ENCODE measurements around the gene ARRDC1. TPM values are rescaled to one million over a fixed set of nuclear protein-coding genes. Genes with fewer than 3 reads are reported as not detected.
"Not testable (repeated sequence)": the region's sequence is repeated elsewhere in the genome, so short reads cannot be mapped to it uniquely, and the experiment has no call there.

Gene ARRDC1
- total RNA-seq, 1 donor from 2014 or later = 73.1 TPM

- no peaks in the 10 kb centered on the region for H3K9me3 Mint-ChIP-seq
- H3K4me1 Mint-ChIP-seq (ENCODE audit: low read depth) = peaks cover 6% of the 10 kb centered on the region
- intact Hi-C loops (cut with micrococcal nuclease) = loop anchor here (1.0 to 5.0 kb wide), 2 partner anchors 16 to 52 kb away; partner anchors contain the start of gene ARRDC1
- peaks cover 38% of the 10 kb centered on the region for H3K36me3 Mint-ChIP-seq (ENCODE audit: low read depth)
- no peaks in the 10 kb centered on the region for H3K27me3 Mint-ChIP-seq (ENCODE audit: low read depth)
- DNase-seq (ENCODE audit: low spot score) = no peak
- peak overlapping the region; percentile 71 for H3K27ac Mint-ChIP-seq
- peak overlapping the region; percentile 87 for H3K4me3 Mint-ChIP-seq (ENCODE audit: low read depth)
Measured at GRCh38 chr9:137589441-137590122, 15.9 kb upstream of the ARRDC1 start.

GRCh38 chr9:137590123-137590468, 15.4 kb upstream of the ARRDC1 start:
- H3K36me3 Mint-ChIP-seq (ENCODE audit: low read depth) = peaks cover 36% of the 10 kb centered on the region
- intact Hi-C loops (cut with micrococcal nuclease) = loop anchor here (1.0 kb wide), 1 partner anchor 15 kb away; the partner anchor contains the start of gene ARRDC1
- H3K4me1 Mint-ChIP-seq (ENCODE audit: low read depth) = peaks cover 6% of the 10 kb centered on the region
- H3K27ac Mint-ChIP-seq = no peak overlapping the region
- no peak overlapping the region for H3K4me3 Mint-ChIP-seq (ENCODE audit: low read depth)
- no peaks in the 10 kb centered on the region for H3K27me3 Mint-ChIP-seq (ENCODE audit: low read depth)
- no peak for DNase-seq (ENCODE audit: low spot score)
- no peaks in the 10 kb centered on the region for H3K9me3 Mint-ChIP-seq

GRCh38 chr9:137590469-137591383, 14.8 kb upstream of the ARRDC1 start, which contains the start of gene ZMYND19:
TSS of gene ZMYND19 (minus strand) at chr9:137590512. CDS start at chr9:137590263, 249 bp downstream.
- Mint-ChIP-seq H3K36me3 (ENCODE audit: low read depth) (peaks cover 36% of the 10 kb centered on the region), H3K27ac (peak within 1 kb of the TSS; percentile 95), H3K9me3 (no peaks in the 10 kb centered on the region), H3K4me3 (ENCODE audit: low read depth) (peak within 1 kb of the TSS; percentile 99), H3K4me1 (ENCODE audit: low read depth) (peaks cover 6% of the 10 kb centered on the region), H3K27me3 (ENCODE audit: low read depth) (no peaks in the 10 kb centered on the region)
- DNase-seq (ENCODE audit: low spot score) = peak; percentile 87
- intact Hi-C loops (cut with micrococcal nuclease) = loop anchor here (1.0 kb wide), 1 partner anchor 15 kb away; the partner anchor contains the start of gene ARRDC1

GRCh38 chr9:137592767-137593166, 12.7 kb upstream of the ARRDC1 start:
- Mint-ChIP-seq H3K9me3 (no peaks in the 10 kb centered on the region), H3K27me3 (ENCODE audit: low read depth) (no peaks in the 10 kb centered on the region), H3K4me1 (ENCODE audit: low read depth) (peaks cover 4% of the 10 kb centered on the region), H3K4me3 (ENCODE audit: low read depth) (peak overlapping the region; percentile 5), H3K27ac (no peak overlapping the region), H3K36me3 (ENCODE audit: low read depth) (peaks cover 16% of the 10 kb centered on the region)
- intact Hi-C loops (cut with micrococcal nuclease) = no loop called here
- no peak for DNase-seq (ENCODE audit: low spot score)

GRCh38 chr9:137593176-137593575, 12.3 kb upstream of the ARRDC1 start:
- intact Hi-C loops (cut with micrococcal nuclease) = no loop called here
- no peaks in the 10 kb centered on the region for H3K27me3 Mint-ChIP-seq (ENCODE audit: low read depth)
- no peak for DNase-seq (ENCODE audit: low spot score)
- H3K9me3 Mint-ChIP-seq = no peaks in the 10 kb centered on the region
- H3K27ac Mint-ChIP-seq = no peak overlapping the region
- peaks cover 12% of the 10 kb centered on the region for H3K36me3 Mint-ChIP-seq (ENCODE audit: low read depth)
- peak overlapping the region; percentile 5 for H3K4me3 Mint-ChIP-seq (ENCODE audit: low read depth)
- H3K4me1 Mint-ChIP-seq (ENCODE audit: low read depth) = peaks cover 1% of the 10 kb centered on the region

GRCh38 chr9:137596577-137596976, 8.9 kb upstream of the ARRDC1 start:
- not testable (repeated sequence) for H3K36me3 Mint-ChIP-seq (ENCODE audit: low read depth); H3K27me3 Mint-ChIP-seq (ENCODE audit: low read depth)

GRCh38 chr9:137598943-137599342, 6.5 kb upstream of the ARRDC1 start:
- Mint-ChIP-seq H3K27ac (no peak overlapping the region), H3K4me1 (ENCODE audit: low read depth) (peaks cover 7% of the 10 kb centered on the region), H3K36me3 (ENCODE audit: low read depth) (no peaks in the 10 kb centered on the region), H3K4me3 (ENCODE audit: low read depth) (no peak overlapping the region), H3K9me3 (no peaks in the 10 kb centered on the region), H3K27me3 (ENCODE audit: low read depth) (no peaks in the 10 kb centered on the region)
- DNase-seq (ENCODE audit: low spot score) = no peak
- intact Hi-C loops (cut with micrococcal nuclease) = no loop called here

More at GRCh38 chr9:137596577-137596976, 8.9 kb upstream of the ARRDC1 start:
- H3K4me1 Mint-ChIP-seq (ENCODE audit: low read depth); H3K9me3 Mint-ChIP-seq; H3K27ac Mint-ChIP-seq; DNase-seq (ENCODE audit: low spot score); H3K4me3 Mint-ChIP-seq (ENCODE audit: low read depth); intact Hi-C loops (cut with micrococcal nuclease): not testable (repeated sequence)

GRCh38 chr9:137602661-137603060, 2.8 kb upstream of the ARRDC1 start:
- Mint-ChIP-seq H3K4me3 (ENCODE audit: low read depth) (peak overlapping the region; percentile 16), H3K27ac (no peak overlapping the region), H3K27me3 (ENCODE audit: low read depth) (no peaks in the 10 kb centered on the region), H3K9me3 (no peaks in the 10 kb centered on the region), H3K36me3 (ENCODE audit: low read depth) (peaks cover 2% of the 10 kb centered on the region), H3K4me1 (ENCODE audit: low read depth) (peaks cover 17% of the 10 kb centered on the region)
- DNase-seq (ENCODE audit: low spot score) = no peak
- intact Hi-C loops (cut with micrococcal nuclease) = loop anchor here (10.0 kb wide), 1 partner anchor 138 kb away; no protein-coding TSS in a partner anchor

- intact Hi-C loops (cut with micrococcal nuclease) = loop anchor here (10.0 kb wide), 1 partner anchor 139 kb away; no protein-coding TSS in a partner anchor
- Mint-ChIP-seq H3K9me3 (no peaks in the 10 kb centered on the region), H3K4me1 (ENCODE audit: low read depth) (peaks cover 18% of the 10 kb centered on the region), H3K36me3 (ENCODE audit: low read depth) (peaks cover 2% of the 10 kb centered on the region), H3K4me3 (ENCODE audit: low read depth) (peak overlapping the region; percentile 43), H3K27ac (no peak overlapping the region), H3K27me3 (ENCODE audit: low read depth) (no peaks in the 10 kb centered on the region)
- no peak for DNase-seq (ENCODE audit: low spot score)
Measured at GRCh38 chr9:137603879-137604278, 1.6 kb upstream of the ARRDC1 start.

GRCh38 chr9:137604345-137605086, 970 bp upstream of the ARRDC1 start:
- intact Hi-C loops (cut with micrococcal nuclease) = loop anchor here (1.0 to 10.0 kb wide), 4 partner anchors 14 to 140 kb away; partner anchors contain the start of genes MRPL41 and ZMYND19
- DNase-seq (ENCODE audit: low spot score) = no peak
- Mint-ChIP-seq H3K4me1 (ENCODE audit: low read depth) (peaks cover 18% of the 10 kb centered on the region), H3K9me3 (no peaks in the 10 kb centered on the region), H3K27me3 (ENCODE audit: low read depth) (no peaks in the 10 kb centered on the region), H3K27ac (no peak overlapping the region), H3K36me3 (ENCODE audit: low read depth) (peaks cover 2% of the 10 kb centered on the region), H3K4me3 (ENCODE audit: low read depth) (peak overlapping the region; percentile 43)

GRCh38 chr9:137606005-137606621, 627 bp downstream of the ARRDC1 start:
- intact Hi-C loops (cut with micrococcal nuclease) = loop anchor here (10.0 kb wide), 1 partner anchor 141 kb away; no protein-coding TSS in a partner anchor
- H3K9me3 Mint-ChIP-seq = no peaks in the 10 kb centered on the region
- peak; percentile 30 for DNase-seq (ENCODE audit: low spot score)
- H3K36me3 Mint-ChIP-seq (ENCODE audit: low read depth) = peaks cover 2% of the 10 kb centered on the region
- peak overlapping the region; percentile 82 for H3K4me3 Mint-ChIP-seq (ENCODE audit: low read depth)
- peak overlapping the region; percentile 62 for H3K27ac Mint-ChIP-seq
- no peaks in the 10 kb centered on the region for H3K27me3 Mint-ChIP-seq (ENCODE audit: low read depth)
- peaks cover 18% of the 10 kb centered on the region for H3K4me1 Mint-ChIP-seq (ENCODE audit: low read depth)

GRCh38 chr9:137606734-137607138, 1.2 kb downstream of the ARRDC1 start:
- Mint-ChIP-seq H3K27me3 (ENCODE audit: low read depth) (no peaks in the 10 kb centered on the region), H3K4me3 (ENCODE audit: low read depth) (peak overlapping the region; percentile 82), H3K27ac (no peak overlapping the region), H3K9me3 (no peaks in the 10 kb centered on the region), H3K36me3 (ENCODE audit: low read depth) (peaks cover 2% of the 10 kb centered on the region), H3K4me1 (ENCODE audit: low read depth) (peaks cover 18% of the 10 kb centered on the region)
- intact Hi-C loops (cut with micrococcal nuclease) = loop anchor here (10.0 kb wide), 1 partner anchor 142 kb away; no protein-coding TSS in a partner anchor
- DNase-seq (ENCODE audit: low spot score) = no peak

Data from activated T-helper 2 cell treated with anti-CD3 and anti-CD28 coated beads, Interferon-gamma antibody, Interleukin-2, Interleukin-4, amounts not matched to agents 10 μg/mL and 5 μg/mL and 100 μg/mL, durations not matched to agents 14 hours and 24 hours and 36 hours (primary cell).